MM.1S (cell line): ENCODE data around the gene SSTR4.

Experiments used
- DNase-seq: peaks from one replicate; pipeline ENCODE4 v3.0.0-alpha.2; 2015
- H2AFZ ChIP-seq: fragments of 300-600 bp; sonication (generic); 2 replicates; pipeline ENCODE4 v1.6.0; 2016; ENCODE audit warnings: antibody characterized with exemption, low read length
- H3F3A ChIP-seq: fragments of 300-600 bp; sonication (generic); 2 replicates; pipeline ENCODE4 v1.6.1; 2016; ENCODE audit warnings: mild to moderate bottlenecking, antibody characterized with exemption, low read length, moderate library complexity, mixed read lengths; ENCODE audit not compliant: insufficient read depth
- H3K27ac ChIP-seq: fragments of 300-600 bp; sonication (generic); 2 replicates; pipeline ENCODE4 v1.5.1; 2016; ENCODE audit warnings: mild to moderate bottlenecking, low read length
- H3K27me3 ChIP-seq: fragments of 300-600 bp; sonication (generic); replicated peaks from 2 replicates; pipeline ENCODE4 v1.6.0; 2016; ENCODE audit warnings: low read length; ENCODE audit not compliant: insufficient read depth
- H3K36me3 ChIP-seq: fragments of 300-600 bp; sonication (generic); replicated peaks from 2 replicates; pipeline ENCODE4 v1.6.1; 2016; ENCODE audit warnings: mild to moderate bottlenecking, low read length, mixed read lengths; ENCODE audit not compliant: insufficient read depth
- H3K4me1 ChIP-seq: fragments of 300-600 bp; sonication (generic); 2 replicates; pipeline ENCODE4 v1.6.1; 2016; ENCODE audit warnings: low read length, mixed read lengths
- H3K4me2 ChIP-seq: fragments of 300-600 bp; sonication (generic); 2 replicates; pipeline ENCODE4 v1.6.0; 2016; ENCODE audit warnings: low read depth, low read length
- H3K4me3 ChIP-seq: fragments of 300-600 bp; sonication (generic); 2 replicates; pipeline ENCODE4 v1.5.1; 2016; ENCODE audit warnings: low read length, mixed read lengths
- H3K79me2 ChIP-seq: fragments of 300-600 bp; sonication (generic); 2 replicates; pipeline ENCODE4 v1.6.1; 2016; ENCODE audit warnings: mixed run types, low read length, mixed read lengths
- H3K9ac ChIP-seq: fragments of 300-600 bp; sonication (generic); 2 replicates; pipeline ENCODE4 v1.6.1; 2016; ENCODE audit warnings: low read length, mixed read lengths
- H3K9me2 ChIP-seq: fragments of 300-600 bp; sonication (generic); replicated peaks from 2 replicates; pipeline ENCODE4 v1.6.1; 2016; ENCODE audit warnings: mild to moderate bottlenecking, low read length, mixed read lengths; ENCODE audit not compliant: insufficient read depth
- H3K9me3 ChIP-seq: fragments of 300-600 bp; sonication (generic); replicated peaks from 2 replicates; pipeline ENCODE4 v1.6.1; 2016; ENCODE audit warnings: mild to moderate bottlenecking, low read length, mixed read lengths; ENCODE audit not compliant: insufficient read depth
- H4K20me1 ChIP-seq: fragments of 300-600 bp; sonication (generic); 2 replicates; pipeline ENCODE4 v1.6.1; 2016; ENCODE audit warnings: mild to moderate bottlenecking, low read length, moderate library complexity, mixed read lengths; ENCODE audit not compliant: insufficient read depth
- EZH2 ChIP-seq: fragments of 300-600 bp; sonication (generic); optimal IDR thresholded peaks from 2 replicates; pipeline ENCODE3; 2017; ENCODE audit warnings: low read depth, mild to moderate bottlenecking, antibody characterized with exemption, low read length, mixed read lengths
- EZH2phosphoT487 ChIP-seq: fragments of 300-600 bp; sonication (generic); IDR thresholded peaks from 2 replicates; pipeline ENCODE4 v1.6.1; 2018; ENCODE audit warnings: antibody characterized with exemption, low read length
- TF ChIP-seq, protein P1 (sequence below): fragments of 300-600 bp; sonication (generic); IDR thresholded peaks from 2 replicates; pipeline ENCODE4 v1.5.1; 2016; ENCODE audit warnings: antibody characterized with exemption, low read length, mixed read lengths

SSTR4 gene

DNA sequence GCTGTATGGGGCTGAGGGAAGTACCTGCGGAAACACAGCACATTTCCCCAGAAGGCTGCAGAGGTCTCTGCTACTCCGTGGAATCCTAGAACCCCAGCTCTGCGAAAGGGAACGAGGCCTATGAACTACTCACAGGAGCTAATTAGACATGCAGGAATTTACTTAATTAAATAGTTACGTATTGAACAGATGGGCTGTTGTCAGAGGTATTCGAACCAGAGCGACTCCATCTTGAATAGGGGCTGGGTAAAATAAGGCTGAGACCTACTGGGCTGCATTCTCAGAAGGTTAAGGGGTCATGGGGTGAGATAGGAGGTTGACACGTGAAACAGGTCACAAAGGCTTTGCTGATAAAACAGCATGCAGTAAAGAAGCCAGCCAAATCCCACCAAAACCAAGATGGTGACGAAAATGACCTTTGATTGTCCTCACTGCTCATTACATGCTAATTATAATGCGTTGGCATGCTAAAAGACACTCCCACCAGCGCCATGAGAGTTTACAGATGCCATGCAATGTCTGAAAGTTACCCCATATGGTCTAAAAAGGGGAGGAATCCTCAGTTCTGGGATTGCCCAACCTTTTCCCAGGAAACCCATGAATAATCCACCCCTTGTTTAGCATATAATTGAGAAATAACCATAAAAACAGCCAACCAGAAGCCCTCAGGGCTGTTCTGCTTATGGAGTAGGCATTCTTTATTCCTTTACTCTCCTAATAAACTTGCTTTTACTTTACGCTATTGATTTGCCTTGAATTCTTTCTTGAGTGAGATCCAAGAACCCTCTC is 14.7 kb upstream of the SSTR4 start:
- H3K9me3 ChIP-seq: no peaks in the 10 kb centered on the region
- TF ChIP-seq, protein P1, sequence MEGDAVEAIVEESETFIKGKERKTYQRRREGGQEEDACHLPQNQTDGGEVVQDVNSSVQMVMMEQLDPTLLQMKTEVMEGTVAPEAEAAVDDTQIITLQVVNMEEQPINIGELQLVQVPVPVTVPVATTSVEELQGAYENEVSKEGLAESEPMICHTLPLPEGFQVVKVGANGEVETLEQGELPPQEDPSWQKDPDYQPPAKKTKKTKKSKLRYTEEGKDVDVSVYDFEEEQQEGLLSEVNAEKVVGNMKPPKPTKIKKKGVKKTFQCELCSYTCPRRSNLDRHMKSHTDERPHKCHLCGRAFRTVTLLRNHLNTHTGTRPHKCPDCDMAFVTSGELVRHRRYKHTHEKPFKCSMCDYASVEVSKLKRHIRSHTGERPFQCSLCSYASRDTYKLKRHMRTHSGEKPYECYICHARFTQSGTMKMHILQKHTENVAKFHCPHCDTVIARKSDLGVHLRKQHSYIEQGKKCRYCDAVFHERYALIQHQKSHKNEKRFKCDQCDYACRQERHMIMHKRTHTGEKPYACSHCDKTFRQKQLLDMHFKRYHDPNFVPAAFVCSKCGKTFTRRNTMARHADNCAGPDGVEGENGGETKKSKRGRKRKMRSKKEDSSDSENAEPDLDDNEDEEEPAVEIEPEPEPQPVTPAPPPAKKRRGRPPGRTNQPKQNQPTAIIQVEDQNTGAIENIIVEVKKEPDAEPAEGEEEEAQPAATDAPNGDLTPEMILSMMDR: no peak
- TF ChIP-seq EZH2phosphoT487 (no peak), EZH2 (no peak)
- DNase-seq: no peak
- no peaks in the 10 kb centered on the region for H3K4me1 ChIP-seq
- no peak overlapping the region for H3K4me3 ChIP-seq
- H3K4me2 ChIP-seq: no peak overlapping the region
- H3K9ac ChIP-seq: no peak overlapping the region
- H3F3A ChIP-seq: no peaks in the 10 kb centered on the region
- H3K27ac ChIP-seq: no peak overlapping the region
- H3K27me3 ChIP-seq: no peaks in the 10 kb centered on the region
- no peaks in the 10 kb centered on the region for H3K36me3 ChIP-seq
- H4K20me1 ChIP-seq: no peaks in the 10 kb centered on the region
- no peak overlapping the region for H2AFZ ChIP-seq
- no peaks in the 10 kb centered on the region for H3K79me2 ChIP-seq
- H3K9me2 ChIP-seq: no peaks in the 10 kb centered on the region

DNA sequence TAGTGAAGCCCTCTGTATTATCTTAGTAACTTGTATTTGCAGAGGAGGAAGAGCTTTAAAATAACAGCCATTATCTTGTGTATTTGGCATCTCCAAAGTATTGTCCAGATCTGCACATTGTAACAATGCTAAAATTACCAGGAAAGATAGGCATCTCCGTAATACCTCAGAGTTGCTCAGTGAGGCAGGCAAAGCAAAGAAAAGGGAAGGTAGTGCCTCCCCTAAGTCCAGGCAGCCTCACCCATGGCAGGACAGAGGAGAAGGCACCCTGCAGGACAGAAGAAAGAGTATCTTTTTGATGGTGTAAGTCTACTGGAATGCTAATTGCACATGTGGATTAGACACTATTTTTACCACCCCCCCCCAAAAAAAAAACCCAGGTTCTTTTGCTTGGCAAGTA is 13.6 kb upstream of the SSTR4 start:
- Histone ChIP-seq H3F3A (no peaks in the 10 kb centered on the region), H3K27ac (no peak overlapping the region), H3K4me1 (no peaks in the 10 kb centered on the region), H2AFZ (no peak overlapping the region), H3K4me2 (no peak overlapping the region), H3K9me3 (no peaks in the 10 kb centered on the region), H4K20me1 (no peaks in the 10 kb centered on the region), H3K9ac (no peak overlapping the region), H3K36me3 (no peaks in the 10 kb centered on the region), H3K4me3 (no peak overlapping the region), H3K79me2 (no peaks in the 10 kb centered on the region), H3K27me3 (no peaks in the 10 kb centered on the region), H3K9me2 (no peaks in the 10 kb centered on the region)
- TF ChIP-seq, protein P1: no peak
- no peak for TF ChIP-seq EZH2
- no peak for TF ChIP-seq EZH2phosphoT487
- DNase-seq: no peak

DNA sequence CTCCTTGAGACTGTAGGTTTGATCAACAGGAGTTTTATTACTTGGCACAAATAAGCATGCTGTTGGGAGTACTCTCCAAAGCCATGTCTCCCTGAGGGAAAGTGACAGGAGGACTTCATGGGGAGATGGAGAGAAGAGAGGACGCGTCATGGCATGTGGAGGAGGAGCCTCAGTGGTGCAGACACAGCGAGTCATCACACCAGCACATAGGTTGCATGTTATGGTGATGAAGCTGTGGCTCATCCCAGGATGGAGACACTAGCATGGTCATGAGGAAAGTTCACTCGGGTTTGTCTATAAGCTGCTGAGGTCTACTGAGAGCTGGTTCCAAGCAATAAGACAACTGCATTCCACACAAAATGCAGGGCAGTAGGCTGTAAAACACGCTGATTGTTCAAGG is 13.2 kb upstream of the SSTR4 start:
- TF ChIP-seq, protein P1: no peak
- no peak for DNase-seq
- no peaks in the 10 kb centered on the region for H3K79me2 ChIP-seq
- no peaks in the 10 kb centered on the region for H3K9me3 ChIP-seq
- H4K20me1 ChIP-seq: no peaks in the 10 kb centered on the region
- H3K9ac ChIP-seq: no peak overlapping the region
- no peaks in the 10 kb centered on the region for H3F3A ChIP-seq
- H3K27ac ChIP-seq: no peak overlapping the region
- no peaks in the 10 kb centered on the region for H3K4me1 ChIP-seq
- H3K4me2 ChIP-seq: no peak overlapping the region
- no peak overlapping the region for H3K4me3 ChIP-seq
- H3K27me3 ChIP-seq: no peaks in the 10 kb centered on the region
- H2AFZ ChIP-seq: no peak overlapping the region
- no peaks in the 10 kb centered on the region for H3K36me3 ChIP-seq
- no peaks in the 10 kb centered on the region for H3K9me2 ChIP-seq
